GM06990 (cell line): Measurements from ENCODE around the gene PRR5.

Experiments used
- DNase-seq: peaks from one replicate; pipeline ENCODE4 v3.0.0-alpha.2; 2011; ENCODE audit not compliant: insufficient read length; ENCODE audit errors: extremely low read depth
- H3K27me3 ChIP-seq: replicated peaks from 2 replicates; pipeline ENCODE4 v1.6.0; 2011; ENCODE audit warnings: low read length; ENCODE audit not compliant: control insufficient read depth, insufficient read depth
- H3K36me3 ChIP-seq: 2 replicates; pipeline ENCODE4 v1.5.1; 2011; ENCODE audit warnings: low read length; ENCODE audit not compliant: control insufficient read depth, insufficient read depth
- H3K4me3 ChIP-seq: replicated peaks from 2 replicates; pipeline ENCODE4 v1.5.1; 2011; ENCODE audit warnings: low read depth, mild to moderate bottlenecking, control low read depth, low read length
- TF ChIP-seq, protein P1 (sequence below): IDR thresholded peaks from 2 replicates; pipeline ENCODE4 v1.5.1; 2011; ENCODE audit warnings: low read length, control low read depth, mild to moderate bottlenecking, inconsistent platforms; ENCODE audit not compliant: insufficient read depth, poor library complexity, severe bottlenecking

The PRR5 gene

DNA sequence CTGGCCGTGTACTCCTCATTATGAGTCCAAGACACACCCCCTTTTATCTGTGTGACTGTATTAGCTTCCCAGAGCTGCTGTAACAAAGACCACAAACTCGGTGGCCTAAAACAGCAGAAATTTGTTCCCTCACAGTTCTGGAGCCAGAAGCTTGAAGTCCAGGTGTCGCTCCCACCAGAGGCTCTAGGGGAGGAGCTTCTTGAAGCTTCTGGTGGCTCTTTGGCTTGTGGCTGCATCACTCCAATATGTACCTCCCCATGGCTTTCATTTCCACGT, 3.0 kb downstream of the PRR5 start:
- Histone ChIP-seq H3K27me3 (no peaks in the 10 kb centered on the region; the same call in none of the 2 replicates), H3K4me3 (no peak overlapping the region), H3K36me3 (no peaks in the 10 kb centered on the region)
- DNase-seq = no peak
- TF ChIP-seq, protein P1, sequence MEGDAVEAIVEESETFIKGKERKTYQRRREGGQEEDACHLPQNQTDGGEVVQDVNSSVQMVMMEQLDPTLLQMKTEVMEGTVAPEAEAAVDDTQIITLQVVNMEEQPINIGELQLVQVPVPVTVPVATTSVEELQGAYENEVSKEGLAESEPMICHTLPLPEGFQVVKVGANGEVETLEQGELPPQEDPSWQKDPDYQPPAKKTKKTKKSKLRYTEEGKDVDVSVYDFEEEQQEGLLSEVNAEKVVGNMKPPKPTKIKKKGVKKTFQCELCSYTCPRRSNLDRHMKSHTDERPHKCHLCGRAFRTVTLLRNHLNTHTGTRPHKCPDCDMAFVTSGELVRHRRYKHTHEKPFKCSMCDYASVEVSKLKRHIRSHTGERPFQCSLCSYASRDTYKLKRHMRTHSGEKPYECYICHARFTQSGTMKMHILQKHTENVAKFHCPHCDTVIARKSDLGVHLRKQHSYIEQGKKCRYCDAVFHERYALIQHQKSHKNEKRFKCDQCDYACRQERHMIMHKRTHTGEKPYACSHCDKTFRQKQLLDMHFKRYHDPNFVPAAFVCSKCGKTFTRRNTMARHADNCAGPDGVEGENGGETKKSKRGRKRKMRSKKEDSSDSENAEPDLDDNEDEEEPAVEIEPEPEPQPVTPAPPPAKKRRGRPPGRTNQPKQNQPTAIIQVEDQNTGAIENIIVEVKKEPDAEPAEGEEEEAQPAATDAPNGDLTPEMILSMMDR = no peak

DNA sequence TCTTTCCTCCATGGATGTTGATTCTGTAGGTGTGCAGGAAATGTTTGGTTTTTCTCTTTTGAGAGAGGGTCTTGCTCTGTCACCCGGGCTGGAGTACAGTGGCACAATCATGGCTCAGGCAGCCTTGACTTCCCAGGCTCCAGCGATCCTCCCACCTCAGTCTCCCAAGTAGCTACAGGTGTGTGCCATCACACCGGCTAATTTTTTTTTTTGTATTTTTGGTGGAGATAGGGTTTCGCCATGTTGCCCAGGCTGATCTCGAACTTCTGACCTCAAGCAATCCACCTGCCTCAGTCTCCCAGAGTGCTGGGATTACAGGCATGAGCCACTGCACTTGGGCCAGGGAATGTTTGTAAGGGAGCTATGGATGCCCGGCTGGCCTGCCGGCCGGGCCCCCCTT, 4.5 kb downstream of the PRR5 start:
- no peaks in the 10 kb centered on the region; the same call in none of the 2 replicates for H3K27me3 ChIP-seq
- no peaks in the 10 kb centered on the region for H3K36me3 ChIP-seq
- no peak overlapping the region for H3K4me3 ChIP-seq
- no peak for DNase-seq
- TF ChIP-seq, protein P1 = no peak

DNA sequence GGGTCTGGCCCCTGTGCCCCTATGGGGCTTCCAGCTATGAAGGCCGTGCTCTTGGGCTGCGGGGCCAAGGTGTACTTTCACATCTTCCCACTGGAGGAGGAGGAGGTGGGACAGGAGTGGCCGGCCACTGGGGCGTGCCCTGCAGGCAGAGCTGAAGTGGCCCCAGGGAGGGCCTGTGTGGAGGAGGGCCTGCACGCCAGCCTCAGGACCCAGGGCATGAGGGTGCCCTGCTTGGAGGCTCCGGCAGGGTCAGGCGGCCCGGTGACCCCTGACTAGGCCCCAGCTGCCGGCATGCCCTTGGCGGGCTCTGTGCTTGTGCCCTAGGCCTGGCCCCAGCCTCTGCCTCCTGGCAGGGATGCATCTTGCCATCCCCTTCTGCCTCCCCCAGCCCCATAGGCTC, 5.2 kb downstream of the PRR5 start:
- Histone ChIP-seq H3K36me3 (no peaks in the 10 kb centered on the region), H3K27me3 (no peaks in the 10 kb centered on the region; the same call in none of the 2 replicates), H3K4me3 (no peak overlapping the region)
- TF ChIP-seq, protein P1 = no peak
- DNase-seq = no peak

DNA sequence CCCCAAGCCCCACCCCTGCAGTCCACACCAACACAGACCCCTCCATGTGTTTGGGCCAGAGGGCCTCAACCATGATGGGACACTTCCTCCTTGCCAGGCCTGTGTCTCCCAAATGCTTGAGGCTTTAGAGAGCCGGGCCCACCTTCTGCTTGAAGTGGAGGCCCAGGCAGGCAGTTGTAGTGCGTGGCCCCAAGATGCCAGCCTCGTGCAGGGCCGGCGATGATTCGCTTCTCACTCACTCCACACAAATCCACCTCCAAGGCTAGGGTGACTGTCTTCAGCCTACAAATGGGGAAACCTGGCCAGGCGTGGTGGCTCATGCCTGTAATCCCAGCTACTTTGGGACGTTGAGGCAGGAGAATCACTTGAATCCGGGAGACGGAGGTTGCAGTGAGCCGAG, 5.7 kb downstream of the PRR5 start:
- DNase-seq = no peak
- no peaks in the 10 kb centered on the region for H3K36me3 ChIP-seq
- TF ChIP-seq, protein P1 = no peak
- H3K27me3 ChIP-seq = no peaks in the 10 kb centered on the region; the same call in none of the 2 replicates
- H3K4me3 ChIP-seq = no peak overlapping the region

DNA sequence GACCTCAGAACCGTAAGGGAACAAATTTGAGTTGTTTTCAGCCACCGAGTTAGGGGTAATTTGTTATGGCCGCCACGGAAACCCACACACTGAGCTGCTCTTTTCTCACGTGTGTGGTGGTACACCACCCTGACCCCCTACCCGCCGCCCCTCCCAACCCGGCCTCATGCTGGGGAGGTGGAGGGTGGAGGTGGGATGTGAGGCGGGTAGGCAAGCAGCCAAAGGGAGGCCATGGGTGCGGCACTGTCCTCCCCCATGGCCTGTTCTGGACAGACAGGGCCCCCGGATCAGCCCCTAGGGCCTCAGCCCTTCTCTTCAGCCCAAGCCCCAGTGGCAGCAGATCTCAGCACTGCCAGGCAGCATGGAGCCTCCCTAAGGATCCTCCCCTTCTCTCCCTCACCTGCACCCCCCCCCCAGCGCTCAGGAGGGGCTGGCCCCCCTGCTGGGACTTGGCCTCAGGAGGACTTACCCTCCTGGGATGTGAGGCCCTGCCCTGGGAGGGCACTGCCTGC, 7.9 kb downstream of the PRR5 start:
- Histone ChIP-seq H3K27me3 (no peaks in the 10 kb centered on the region), H3K4me3 (no peak overlapping the region), H3K36me3 (no peaks in the 10 kb centered on the region)
- TF ChIP-seq, protein P1 = no peak
- no peak for DNase-seq
